NCI-H82 treated with DMSO at 0.1 percent for 48 hours (cell line): ENCODE measurements around the gene C11orf98.
"Not testable (repeated sequence)": the region's sequence is repeated elsewhere in the genome, so short reads cannot be mapped to it uniquely, and the experiment has no call there.

Experiments used
- DNase-seq: peaks from one replicate; lab custom pipeline; 2025; ENCODE audit not compliant: unreplicated experiment; lab: John Stamatoyannopoulos, UW

C11orf98 gene

GRCh38 chr11:62687508-62688396 is 22.7 kb upstream of the C11orf98 start:
- DNase-seq = no peak

GRCh38 chr11:62682518-62682917 is 17.5 kb upstream of the C11orf98 start:
- DNase-seq = no peak

- peak; percentile 24 for DNase-seq
Measured at GRCh38 chr11:62680825-62681240, 15.8 kb upstream of the C11orf98 start.

- DNase-seq = peak; percentile 49
Measured at GRCh38 chr11:62678770-62679696, 14.0 kb upstream of the C11orf98 start, which contains the start of gene UBXN1. Gene UBXN1 (minus strand): TSS chr11:62679073. CDS start chr11:62678923, 150 bp downstream.

- no peak for DNase-seq
Measured at GRCh38 chr11:62678433-62678769, 13.4 kb upstream of the C11orf98 start.

- no peak for DNase-seq
Measured at GRCh38 chr11:62677714-62678113, 12.7 kb upstream of the C11orf98 start.

- DNase-seq = no peak
Measured at GRCh38 chr11:62677156-62677555, 12.1 kb upstream of the C11orf98 start.

- DNase-seq = no peak
Measured at GRCh38 chr11:62676698-62677097, 11.7 kb upstream of the C11orf98 start.

- not testable (repeated sequence) for DNase-seq
Measured at GRCh38 chr11:62675415-62675814, 10.4 kb upstream of the C11orf98 start.

GRCh38 chr11:62673196-62673525 is 8.2 kb upstream of the C11orf98 start:
- no peak for DNase-seq

GRCh38 chr11:62671608-62672389 is 6.8 kb upstream of the C11orf98 start, which contains the start of the genes LBHD1 and UQCC3:
Gene LBHD1 (minus strand): TSS chr11:62672267. CDS start chr11:62670031, 2,236 bp downstream.
Gene UQCC3 (plus strand): TSS chr11:62671673. CDS start chr11:62671746, 73 bp downstream.
- DNase-seq = peak; percentile 76

GRCh38 chr11:62671236-62671607 is 6.2 kb upstream of the C11orf98 start:
- no peak for DNase-seq

GRCh38 chr11:62669420-62670161 is 4.6 kb upstream of the C11orf98 start:
- DNase-seq = peak; percentile 62

GRCh38 chr11:62667460-62667859 is 2.5 kb upstream of the C11orf98 start:
- no peak for DNase-seq

GRCh38 chr11:62666259-62666926 is 1.4 kb upstream of the C11orf98 start:
- DNase-seq = no peak

GRCh38 chr11:62665599-62666258 is 719 bp upstream of the C11orf98 start:
- DNase-seq = no peak

GRCh38 chr11:62664405-62665074 is 470 bp downstream of the C11orf98 start:
- DNase-seq = peak; percentile 32

GRCh38 chr11:62656796-62657429 is 8.1 kb downstream of the C11orf98 start:
- no peak for DNase-seq
